Measurements from ENCODE around the gene CDKAL1.

Gene CDKAL1

GRCh38 chr6:20816126-20816525, 281.9 kb downstream of the CDKAL1 start:
- Histone ChIP-seq H3K4me1 (ENCODE audit: control insufficient read depth in 2 of 2, insufficient read depth in 1 of 2, low read depth in 1 of 2, low read length in 2 of 2) (peaks cover 2 to 8% of the 10 kb centered on the region in 2 donors), H4K8ac (ENCODE audit: low read depth, low read length) (no peak overlapping the region), H2BK5ac (ENCODE audit: low read length) (no peak overlapping the region), H2AK5ac (ENCODE audit: low read depth, low read length) (no peak overlapping the region), H3K4me2 (ENCODE audit: insufficient read depth, low read length, poor library complexity, severe bottlenecking) (no peak overlapping the region), H3K9me3 (replicated peaks in 1 of 2; ENCODE audit: control insufficient read depth in 2 of 2, insufficient read depth in 1 of 2, low read depth in 1 of 2, low read length in 2 of 2) (peaks cover 0 to 1% of the 10 kb centered on the region in 2 donors), H3K27ac (replicated peaks; ENCODE audit: low read length) (no peak overlapping the region), H3K14ac (ENCODE audit: low read length) (no peak overlapping the region), H2BK15ac (ENCODE audit: low read length) (no peak overlapping the region), H3K9ac (ENCODE audit: low read depth, low read length, poor library complexity) (no peak overlapping the region), H2AFZ (ENCODE audit: low read length) (no peak overlapping the region), H3K79me1 (ENCODE audit: low read depth, low read length) (no peaks in the 10 kb centered on the region), H3K27me3 (ENCODE audit: control insufficient read depth in 3 of 3, insufficient read depth in 3 of 3, low read depth in 1 of 3, low read length in 3 of 3) (no peaks in the 10 kb centered on the region), H3K4me3 (ENCODE audit: low read length in 2 of 2) (no peak overlapping the region), H2BK12ac (ENCODE audit: low read length) (no peak overlapping the region), H3K36me3 (replicated peaks in 1 of 2; ENCODE audit: control insufficient read depth in 2 of 2, insufficient read depth in 2 of 2, low read length in 2 of 2) (no peaks in the 10 kb centered on the region), H4K91ac (ENCODE audit: low read depth, low read length, poor library complexity) (no peak overlapping the region), H3K4ac (ENCODE audit: low read length) (no peak overlapping the region), H3K23ac (ENCODE audit: low read depth, low read length, poor library complexity) (no peak overlapping the region), H2BK120ac (ENCODE audit: low read depth, low read length) (no peak overlapping the region), H3K18ac (ENCODE audit: low read length) (no peak overlapping the region)
- no peak for DNase-seq (ENCODE audit: low spot score)
- WGBS, 2 donors (ENCODE audit: extremely low coverage in 2 of 2, insufficient read length in 2 of 2, insufficient replicate concordance in 1 of 2), result no CpG with 5 or more reads among the region's 1 CpG

- no peaks in the 10 kb centered on the region for H3K4me1 ChIP-seq (ENCODE audit: control insufficient read depth in 2 of 2, insufficient read depth in 1 of 2, low read depth in 1 of 2, low read length in 2 of 2)
- H2BK15ac ChIP-seq (ENCODE audit: low read length), result no peak overlapping the region
- DNase-seq (ENCODE audit: low spot score), result no peak
- no peak overlapping the region for H3K4me2 ChIP-seq (ENCODE audit: insufficient read depth, low read length, poor library complexity, severe bottlenecking)
- no peak overlapping the region for H2AFZ ChIP-seq (ENCODE audit: low read length)
- no peak overlapping the region for H3K4ac ChIP-seq (ENCODE audit: low read length)
- H3K4me3 ChIP-seq (ENCODE audit: low read length in 2 of 2), result no peak overlapping the region
- no peak overlapping the region for H2BK12ac ChIP-seq (ENCODE audit: low read length)
- H3K27me3 ChIP-seq (ENCODE audit: control insufficient read depth in 3 of 3, insufficient read depth in 3 of 3, low read depth in 1 of 3, low read length in 3 of 3), result no peaks in the 10 kb centered on the region
- no peak overlapping the region for H3K27ac ChIP-seq (replicated peaks; ENCODE audit: low read length)
- no peak overlapping the region for H4K91ac ChIP-seq (ENCODE audit: low read depth, low read length, poor library complexity)
- no peak overlapping the region for H4K8ac ChIP-seq (ENCODE audit: low read depth, low read length)
- H2BK120ac ChIP-seq (ENCODE audit: low read depth, low read length), result no peak overlapping the region
- no peaks in the 10 kb centered on the region for H3K36me3 ChIP-seq (replicated peaks in 1 of 2; ENCODE audit: control insufficient read depth in 2 of 2, insufficient read depth in 2 of 2, low read length in 2 of 2)
- H2AK5ac ChIP-seq (ENCODE audit: low read depth, low read length), result no peak overlapping the region
- no peaks in the 10 kb centered on the region for H3K79me1 ChIP-seq (ENCODE audit: low read depth, low read length)
- no peak overlapping the region for H2BK5ac ChIP-seq (ENCODE audit: low read length)
- H3K14ac ChIP-seq (ENCODE audit: low read length), result no peak overlapping the region
- no peak overlapping the region for H3K18ac ChIP-seq (ENCODE audit: low read length)
- WGBS, 2 donors (ENCODE audit: extremely low coverage in 2 of 2, insufficient read length in 2 of 2, insufficient replicate concordance in 1 of 2), result no CpG with 5 or more reads among the region's 2 CpGs
- H3K23ac ChIP-seq (ENCODE audit: low read depth, low read length, poor library complexity), result no peak overlapping the region
- H3K9me3 ChIP-seq (replicated peaks in 1 of 2; ENCODE audit: control insufficient read depth in 2 of 2, insufficient read depth in 1 of 2, low read depth in 1 of 2, low read length in 2 of 2), result peaks cover 0 to 1% of the 10 kb centered on the region in 2 donors
- no peak overlapping the region for H3K9ac ChIP-seq (ENCODE audit: low read depth, low read length, poor library complexity)
Observed at GRCh38 chr6:20817806-20818320, 283.6 kb downstream of the CDKAL1 start.

- H3K4me1 ChIP-seq (ENCODE audit: control insufficient read depth in 2 of 2, insufficient read depth in 1 of 2, low read depth in 1 of 2, low read length in 2 of 2), result no peaks in the 10 kb centered on the region
- no peak overlapping the region for H2BK5ac ChIP-seq (ENCODE audit: low read length)
- H3K9ac ChIP-seq (ENCODE audit: low read depth, low read length, poor library complexity), result no peak overlapping the region
- no peak overlapping the region for H4K8ac ChIP-seq (ENCODE audit: low read depth, low read length)
- no peaks in the 10 kb centered on the region for H3K79me1 ChIP-seq (ENCODE audit: low read depth, low read length)
- H3K18ac ChIP-seq (ENCODE audit: low read length), result no peak overlapping the region
- DNase-seq (ENCODE audit: low spot score), result no peak
- no peak overlapping the region for H2BK12ac ChIP-seq (ENCODE audit: low read length)
- no peak overlapping the region for H3K4me3 ChIP-seq (ENCODE audit: low read length in 2 of 2)
- H3K14ac ChIP-seq (ENCODE audit: low read length), result no peak overlapping the region
- H2BK15ac ChIP-seq (ENCODE audit: low read length), result no peak overlapping the region
- H2AFZ ChIP-seq (ENCODE audit: low read length), result no peak overlapping the region
- H4K91ac ChIP-seq (ENCODE audit: low read depth, low read length, poor library complexity), result no peak overlapping the region
- no peak overlapping the region for H3K23ac ChIP-seq (ENCODE audit: low read depth, low read length, poor library complexity)
- H3K27me3 ChIP-seq (ENCODE audit: control insufficient read depth in 3 of 3, insufficient read depth in 3 of 3, low read depth in 1 of 3, low read length in 3 of 3), result no peaks in the 10 kb centered on the region
- no peak overlapping the region for H2AK5ac ChIP-seq (ENCODE audit: low read depth, low read length)
- no peak overlapping the region for H2BK120ac ChIP-seq (ENCODE audit: low read depth, low read length)
- H3K36me3 ChIP-seq (replicated peaks in 1 of 2; ENCODE audit: control insufficient read depth in 2 of 2, insufficient read depth in 2 of 2, low read length in 2 of 2), result no peaks in the 10 kb centered on the region
- no CpG with 5 or more reads among the region's 7 CpGs for WGBS, 2 donors (ENCODE audit: extremely low coverage in 2 of 2, insufficient read length in 2 of 2, insufficient replicate concordance in 1 of 2)
- no peak overlapping the region for H3K4ac ChIP-seq (ENCODE audit: low read length)
- H3K9me3 ChIP-seq (replicated peaks in 1 of 2; ENCODE audit: control insufficient read depth in 2 of 2, insufficient read depth in 1 of 2, low read depth in 1 of 2, low read length in 2 of 2), result peaks cover 0 to 1% of the 10 kb centered on the region in 2 donors
- H3K27ac ChIP-seq (replicated peaks; ENCODE audit: low read length), result no peak overlapping the region
- H3K4me2 ChIP-seq (ENCODE audit: insufficient read depth, low read length, poor library complexity, severe bottlenecking), result no peak overlapping the region
Observed at GRCh38 chr6:20819774-20820400, 285.6 kb downstream of the CDKAL1 start.

- no peaks in the 10 kb centered on the region for H3K79me1 ChIP-seq (ENCODE audit: low read depth, low read length)
- no peak overlapping the region for H3K4me2 ChIP-seq (ENCODE audit: insufficient read depth, low read length, poor library complexity, severe bottlenecking)
- H3K4me1 ChIP-seq (ENCODE audit: control insufficient read depth in 2 of 2, insufficient read depth in 1 of 2, low read depth in 1 of 2, low read length in 2 of 2), result no peaks in the 10 kb centered on the region
- H3K9me3 ChIP-seq (replicated peaks in 1 of 2; ENCODE audit: control insufficient read depth in 2 of 2, insufficient read depth in 1 of 2, low read depth in 1 of 2, low read length in 2 of 2), result no peaks in the 10 kb centered on the region
- H3K23ac ChIP-seq (ENCODE audit: low read depth, low read length, poor library complexity), result no peak overlapping the region
- H3K14ac ChIP-seq (ENCODE audit: low read length), result no peak overlapping the region
- H2BK12ac ChIP-seq (ENCODE audit: low read length), result no peak overlapping the region
- H3K27me3 ChIP-seq (ENCODE audit: control insufficient read depth in 3 of 3, insufficient read depth in 3 of 3, low read depth in 1 of 3, low read length in 3 of 3), result no peaks in the 10 kb centered on the region
- H3K36me3 ChIP-seq (replicated peaks in 1 of 2; ENCODE audit: control insufficient read depth in 2 of 2, insufficient read depth in 2 of 2, low read length in 2 of 2), result no peaks in the 10 kb centered on the region
- H4K8ac ChIP-seq (ENCODE audit: low read depth, low read length), result no peak overlapping the region
- no peak overlapping the region for H2BK15ac ChIP-seq (ENCODE audit: low read length)
- no peak for DNase-seq (ENCODE audit: low spot score)
- H2AFZ ChIP-seq (ENCODE audit: low read length), result no peak overlapping the region
- H3K4ac ChIP-seq (ENCODE audit: low read length), result no peak overlapping the region
- H2AK5ac ChIP-seq (ENCODE audit: low read depth, low read length), result no peak overlapping the region
- no peak overlapping the region for H3K18ac ChIP-seq (ENCODE audit: low read length)
- H2BK120ac ChIP-seq (ENCODE audit: low read depth, low read length), result no peak overlapping the region
- no peak overlapping the region for H3K27ac ChIP-seq (replicated peaks; ENCODE audit: low read length)
- no peak overlapping the region for H3K4me3 ChIP-seq (ENCODE audit: low read length in 2 of 2)
- WGBS, 2 donors (ENCODE audit: extremely low coverage in 2 of 2, insufficient read length in 2 of 2, insufficient replicate concordance in 1 of 2), result no CpG with 5 or more reads among the region's 6 CpGs
- H4K91ac ChIP-seq (ENCODE audit: low read depth, low read length, poor library complexity), result no peak overlapping the region
- H3K9ac ChIP-seq (ENCODE audit: low read depth, low read length, poor library complexity), result no peak overlapping the region
- H2BK5ac ChIP-seq (ENCODE audit: low read length), result no peak overlapping the region
Observed at GRCh38 chr6:20826378-20826777, 292.1 kb downstream of the CDKAL1 start.

All from neuronal stem cell (in vitro differentiated cells).